T-cell (primary cell): ENCODE measurements around the gene HPS1. TPM values are rescaled to one million over a fixed set of nuclear protein-coding genes. Genes with fewer than 3 reads are reported as not detected.

Experiments
- ATAC-seq, 4 experiments: fragments of 200-7000 bp in 3 of 4; fragments of 150-1000 bp in 1 of 4; cut with Tn5 transposase; replicated peaks in 1 of 4; 1 replicate in 3 of 4; 2 replicates in 1 of 4; pipeline ENCODE4 v1.10.0; 2021; ENCODE audit warnings: moderate library complexity in 3 of 4, mild to moderate bottlenecking in 2 of 4, moderate number of reproducible peaks in 1 of 4
- CTCF ChIA-PET, 2 donors: fragments of 300-600 bp; sonication (Branson Sonifier 250); formaldehyde crosslinking; loops; one replicate each; lab custom pipeline; 2022; ENCODE audit warnings: antibody characterized with exemption in 2 of 2; lab: Charles Lee
- POLR2A ChIA-PET, 2 donors: fragments of 300-600 bp; sonication (Branson Sonifier 250); formaldehyde crosslinking; loops; one replicate each; lab custom pipeline; 2022; ENCODE audit warnings: antibody characterized with exemption in 2 of 2; lab: Charles Lee
- DNase-seq, 35 experiments: peaks; one replicate each; pipeline versions ENCODE4 v3.0.0 to v3.0.0-alpha.2; 2013 to 2023
- H3K27ac ChIP-seq: one replicate; pipeline ENCODE4 v1.5.1; 2013; ENCODE audit warnings: low read length
- H3K27me3 ChIP-seq, 2 experiments: replicated peaks in 1 of 2; 1 replicate in 1 of 2; 2 replicates in 1 of 2; pipeline versions ENCODE4 v1.6.1 to v1.7.0; 2013; ENCODE audit warnings: low read length in 1 of 2, mixed read lengths in 1 of 2; ENCODE audit not compliant: control insufficient read depth in 2 of 2, insufficient read depth in 2 of 2; ENCODE audit errors: extremely low read depth in 1 of 2
- H3K36me3 ChIP-seq, 2 donors: 1 replicate in 1 of 2; 2 replicates in 1 of 2; pipeline versions ENCODE4 v1.6.1 to v1.7.0; 2013; ENCODE audit warnings: low read length in 1 of 2; ENCODE audit not compliant: control insufficient read depth in 2 of 2, insufficient read depth in 1 of 2; ENCODE audit errors: extremely low read depth in 1 of 2
- H3K4me1 ChIP-seq, 2 experiments: 1 replicate in 1 of 2; 2 replicates in 1 of 2; pipeline versions ENCODE4 v1.6.1 to v1.7.0; 2013; ENCODE audit warnings: low read length in 2 of 2, mixed read lengths in 1 of 2; ENCODE audit not compliant: insufficient read depth in 2 of 2, control insufficient read depth in 1 of 2; ENCODE audit errors: extremely low read depth in 1 of 2
- H3K4me3 ChIP-seq, 2 donors: 1 replicate in 1 of 2; 2 replicates in 1 of 2; pipeline versions ENCODE4 v1.5.1 to v1.7.0; 2013; ENCODE audit warnings: mild to moderate bottlenecking in 2 of 2, low read length in 1 of 2, moderate library complexity in 1 of 2; ENCODE audit not compliant: control insufficient read depth in 1 of 2; ENCODE audit errors: extremely low read depth in 1 of 2
- H3K9me3 ChIP-seq: 2 replicates; pipeline ENCODE4 v1.7.0; 2013
- H3K27ac Mint-ChIP-seq, 2 donors: one replicate each; pipeline ENCODE4 v1.8.0; 2020 to 2021; ENCODE audit warnings: mild to moderate bottlenecking in 2 of 2, mixed read lengths in 2 of 2
- H3K27me3 Mint-ChIP-seq, 2 donors: one replicate each; pipeline ENCODE4 v1.8.0; 2021 to 2022; ENCODE audit warnings: mixed read lengths in 2 of 2
- H3K36me3 Mint-ChIP-seq: one replicate; pipeline ENCODE4 v1.8.0; 2021; ENCODE audit warnings: mixed read lengths
- H3K4me1 Mint-ChIP-seq, 3 donors: one replicate each; pipeline ENCODE4 v1.8.0; 2020 to 2022; ENCODE audit warnings: mixed read lengths in 3 of 3, mild to moderate bottlenecking in 1 of 3
- H3K4me3 Mint-ChIP-seq, 3 donors: one replicate each; pipeline ENCODE4 v1.8.0; 2020 to 2022; ENCODE audit warnings: mild to moderate bottlenecking in 3 of 3, mixed read lengths in 3 of 3, moderate library complexity in 3 of 3
- H3K9me3 Mint-ChIP-seq, 3 donors: one replicate each; pipeline ENCODE4 v1.8.0; 2020 to 2022; ENCODE audit warnings: mixed read lengths in 3 of 3
- WGBS: methylation state at CpG from one replicate; pipeline ENCODE4 v1.1.5; 2013; ENCODE audit warnings: missing lambda C conversion rate; ENCODE audit not compliant: insufficient coverage; 5-methylcytosine and 5-hydroxymethylcytosine counted together
- total RNA-seq, 35 experiments: library from RNA in 6 of 35; stranded (reverse) in 6 of 35; fragments of 120-200 nt in 1 of 35; gene quantifications; one replicate each; pipeline versions ENCODE4 v1.2.1 to v1.2.4 and lab custom pipeline; 2013 to 2026

Gene HPS1
- total RNA-seq, 5 donors from 2014 or later (not counting 1 experiment from before 2014, with no cell fraction given): 74.7 to 99.3 (median 92.7) TPM

- 97% methylated on average over 8 of the region's 9 CpGs for WGBS
- Histone ChIP-seq H3K4me1 (peaks cover 0 to 33% of the 10 kb centered on the region in 2 experiments), H3K36me3 (peaks cover 5 to 21% of the 10 kb centered on the region in 2 donors), H3K4me3 (no peak overlapping the region), H3K27ac (no peak overlapping the region), H3K9me3 (no peaks in the 10 kb centered on the region), H3K27me3 (no peaks in the 10 kb centered on the region)
- H3K27ac Mint-ChIP-seq: no peak overlapping the region
- no peak for ATAC-seq
- H3K9me3 Mint-ChIP-seq: no peaks in the 10 kb centered on the region
- H3K4me3 Mint-ChIP-seq: no peak overlapping the region
- no peaks in the 10 kb centered on the region for H3K27me3 Mint-ChIP-seq
- DNase-seq: no peak
- ChIA-PET POLR2A (no interaction called here), CTCF (interaction anchor here in 1 of 2 donors (1.0 kb wide), 1 partner anchor 11 kb away, joined by 3 read pairs; no protein-coding TSS in a partner anchor)
- H3K36me3 Mint-ChIP-seq: peaks cover 38% of the 10 kb centered on the region
- H3K4me1 Mint-ChIP-seq: peaks cover 5 to 14% (median 8%) of the 10 kb centered on the region in 3 donors
Measured at GRCh38 chr10:98397089-98397600, 49.6 kb downstream of the HPS1 start.

DNA sequence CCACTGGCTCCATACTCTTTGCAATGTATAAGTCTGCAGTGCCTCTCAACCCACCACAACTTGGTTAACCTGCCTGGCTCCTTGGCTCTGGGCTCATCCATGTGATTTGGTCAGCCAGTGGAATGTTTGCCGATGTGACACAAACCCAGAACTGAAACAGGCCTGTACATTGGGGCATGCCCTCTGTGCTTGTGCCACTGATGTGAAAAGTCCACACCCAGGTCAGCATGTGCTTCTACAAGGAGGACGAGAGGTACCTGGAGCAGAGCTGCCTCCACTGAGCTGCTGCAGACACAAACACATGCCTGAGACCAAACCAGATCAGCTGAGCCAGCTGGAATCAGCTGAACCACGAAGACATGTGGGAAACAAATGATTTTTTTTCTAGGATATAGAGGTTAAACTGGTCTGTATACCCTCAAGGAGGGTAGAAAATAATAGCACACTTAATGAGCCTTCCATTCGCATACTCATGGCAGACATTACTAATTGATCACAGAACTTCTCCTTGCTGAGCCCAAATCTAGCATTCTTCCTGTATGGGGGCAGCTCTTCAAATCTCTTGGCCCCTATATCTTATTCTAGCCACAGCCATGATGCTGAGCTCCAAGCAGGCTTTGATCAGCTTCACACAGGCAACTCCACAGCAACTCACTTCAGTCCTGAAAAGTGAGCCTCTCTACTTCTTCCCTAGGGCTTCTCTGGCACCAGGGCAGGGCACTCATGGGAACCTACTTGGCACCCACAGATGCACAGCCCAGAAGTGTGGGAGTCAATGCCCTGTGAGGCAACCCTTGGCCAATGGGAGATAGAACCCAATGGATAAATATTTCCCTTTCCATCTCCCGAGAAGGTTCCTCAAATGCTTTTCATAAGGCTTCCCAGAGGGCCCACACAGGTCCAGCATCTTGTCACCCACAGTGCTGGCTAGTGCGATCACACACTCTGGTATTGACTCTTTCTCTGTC lies 50.4 kb downstream of the HPS1 start:
- no peak overlapping the region for H3K27ac ChIP-seq
- WGBS: 100% methylated on average over 4 of the region's 6 CpGs
- ATAC-seq (no peak), DNase-seq (no peak)
- H3K9me3 ChIP-seq: no peaks in the 10 kb centered on the region
- no peak overlapping the region for H3K4me3 ChIP-seq
- Mint-ChIP-seq H3K4me3 (no peak overlapping the region), H3K9me3 (no peaks in the 10 kb centered on the region), H3K27ac (no peak overlapping the region), H3K27me3 (no peaks in the 10 kb centered on the region), H3K4me1 (peaks cover 11 to 22% (median 11%) of the 10 kb centered on the region in 3 donors), H3K36me3 (peaks cover 35% of the 10 kb centered on the region)
- H3K36me3 ChIP-seq: peaks cover 5 to 21% of the 10 kb centered on the region in 2 donors
- POLR2A ChIA-PET: no interaction called here
- CTCF ChIA-PET: interaction anchor here in 1 of 2 donors (1.0 kb wide), 1 partner anchor 12 kb away, joined by 3 read pairs; no protein-coding TSS in a partner anchor
- H3K27me3 ChIP-seq: no peaks in the 10 kb centered on the region
- H3K4me1 ChIP-seq: peaks cover 0 to 41% of the 10 kb centered on the region in 2 experiments

DNA sequence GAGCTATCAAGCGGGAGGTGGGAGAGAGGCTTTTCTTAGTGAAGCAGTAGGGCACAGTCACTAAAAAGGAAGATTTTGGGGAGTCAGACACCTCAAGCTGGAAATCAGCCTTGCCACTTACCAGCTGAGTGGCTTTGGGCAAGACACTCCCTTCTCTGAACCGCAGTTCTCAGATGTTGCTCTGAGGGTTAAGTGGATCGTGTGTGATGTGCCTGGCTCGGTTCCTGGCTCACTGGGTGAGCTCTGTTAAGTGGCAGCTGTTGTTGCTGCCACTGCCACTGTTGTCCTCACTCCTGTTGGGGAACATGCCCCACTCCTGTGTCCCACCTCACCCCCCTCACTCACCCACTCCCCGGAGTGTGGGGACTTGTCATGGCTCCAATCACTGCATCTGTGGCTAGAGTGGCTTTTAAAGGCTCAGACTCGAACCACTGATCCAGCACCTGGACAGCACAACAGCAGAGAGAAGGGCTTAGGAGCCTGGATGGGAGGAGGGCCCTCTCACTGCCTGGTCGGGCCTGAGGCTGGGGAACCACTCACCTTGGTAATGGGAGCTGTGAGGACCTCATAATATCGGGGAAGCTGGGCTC lies 51.8 kb downstream of the HPS1 start:
- 92% methylated on average over 7 of the region's 8 CpGs for WGBS
- no peaks in the 10 kb centered on the region for H3K9me3 Mint-ChIP-seq
- no peak overlapping the region for H3K4me3 Mint-ChIP-seq
- Histone ChIP-seq H3K4me1 (peaks cover 0 to 55% of the 10 kb centered on the region in 2 experiments), H3K27me3 (no peaks in the 10 kb centered on the region), H3K27ac (no peak overlapping the region), H3K4me3 (no peak overlapping the region), H3K9me3 (no peaks in the 10 kb centered on the region), H3K36me3 (peaks cover 5 to 21% of the 10 kb centered on the region in 2 donors)
- DNase-seq: no peak
- peaks cover 30% of the 10 kb centered on the region for H3K36me3 Mint-ChIP-seq
- no peak overlapping the region for H3K27ac Mint-ChIP-seq
- no peak for ATAC-seq
- ChIA-PET POLR2A (no interaction called here), CTCF (no interaction called here)
- H3K4me1 Mint-ChIP-seq: peaks cover 17 to 36% (median 23%) of the 10 kb centered on the region in 3 donors
- no peaks in the 10 kb centered on the region for H3K27me3 Mint-ChIP-seq

- Mint-ChIP-seq H3K9me3 (no peaks in the 10 kb centered on the region), H3K27ac (peak overlapping the region; percentile 31 to 53), H3K36me3 (peaks cover 33% of the 10 kb centered on the region), H3K4me3 (peak overlapping the region; percentile 2 to 62 (median 53)), H3K4me1 (peaks cover 22 to 40% (median 23%) of the 10 kb centered on the region in 3 donors), H3K27me3 (no peaks in the 10 kb centered on the region)
- H3K36me3 ChIP-seq: peaks cover 0 to 12% of the 10 kb centered on the region in 2 donors
- ChIA-PET POLR2A (no interaction called here), CTCF (interaction anchor here in 1 of 2 donors (1.5 kb wide), 1 partner anchor 12 kb away, joined by 3 read pairs; no protein-coding TSS in a partner anchor)
- ATAC-seq (peak in 3 of 4 experiments; percentile 49 to 75 (median 72)), DNase-seq (peak in 15 of 35 experiments; percentile 5 to 43 (median 16))
- 80% methylated on average over 6 of the region's 8 CpGs for WGBS
- no peaks in the 10 kb centered on the region for H3K27me3 ChIP-seq
- H3K4me3 ChIP-seq: no peak overlapping the region
- H3K27ac ChIP-seq: peak overlapping the region; percentile 44
- H3K9me3 ChIP-seq: no peaks in the 10 kb centered on the region
- peaks cover 0 to 51% of the 10 kb centered on the region in 2 experiments for H3K4me1 ChIP-seq
Measured at GRCh38 chr10:98391578-98391991, 55.1 kb downstream of the HPS1 start.

GRCh38 chr10:98391065-98391464 lies 55.7 kb downstream of the HPS1 start:
- ChIA-PET CTCF (interaction anchor here in 1 of 2 donors (1.5 kb wide), 1 partner anchor 12 kb away, joined by 3 read pairs; no protein-coding TSS in a partner anchor), POLR2A (no interaction called here)
- Histone ChIP-seq H3K4me3 (peak overlapping the region in 1 of 2 donors; percentile 5), H3K36me3 (peaks cover 0 to 10% of the 10 kb centered on the region in 2 donors), H3K27me3 (no peaks in the 10 kb centered on the region), H3K9me3 (no peaks in the 10 kb centered on the region), H3K4me1 (peaks cover 0 to 51% of the 10 kb centered on the region in 2 experiments), H3K27ac (peak overlapping the region; percentile 44)
- Mint-ChIP-seq H3K27ac (peak overlapping the region; percentile 31 to 53), H3K27me3 (no peaks in the 10 kb centered on the region), H3K9me3 (no peaks in the 10 kb centered on the region), H3K36me3 (peaks cover 30% of the 10 kb centered on the region), H3K4me1 (peaks cover 22 to 40% (median 23%) of the 10 kb centered on the region in 3 donors), H3K4me3 (peak overlapping the region; percentile 2 to 62 (median 53))
- DNase-seq (peak in 1 of 35 experiments; percentile 18), ATAC-seq (peak in 1 of 4 experiments; percentile 43)
- 7% methylated on average over 7 of the region's 7 CpGs for WGBS

DNA sequence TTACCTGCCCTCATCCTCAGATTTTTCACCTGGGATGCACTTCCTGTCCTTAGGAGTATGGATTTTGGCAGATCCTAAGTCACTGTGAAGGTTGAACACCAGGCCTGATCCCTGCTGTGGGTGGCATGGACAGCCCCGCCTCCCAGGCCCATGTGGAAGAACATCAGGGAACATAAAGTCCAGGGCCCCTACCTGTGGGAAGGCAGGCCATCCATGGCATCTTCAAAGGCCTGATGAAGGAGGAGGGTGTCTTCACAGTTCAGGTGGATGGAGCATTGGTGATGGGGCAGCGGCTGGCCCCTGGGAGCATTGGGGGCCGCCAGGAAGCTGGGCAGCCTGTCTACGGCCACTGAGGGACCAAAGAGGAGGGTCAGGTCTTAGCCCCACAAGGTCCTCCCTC lies 56.3 kb downstream of the HPS1 start:
- Mint-ChIP-seq H3K9me3 (no peaks in the 10 kb centered on the region), H3K4me3 (peak overlapping the region in 2 of 3 donors; percentile 13 to 26), H3K27me3 (no peaks in the 10 kb centered on the region), H3K4me1 (peaks cover 22 to 40% (median 23%) of the 10 kb centered on the region in 3 donors), H3K27ac (no peak overlapping the region), H3K36me3 (peaks cover 32% of the 10 kb centered on the region)
- no peak for ATAC-seq
- ChIA-PET CTCF (no interaction called here), POLR2A (no interaction called here)
- Histone ChIP-seq H3K4me3 (no peak overlapping the region), H3K4me1 (peaks cover 0 to 50% of the 10 kb centered on the region in 2 experiments), H3K27ac (no peak overlapping the region), H3K9me3 (no peaks in the 10 kb centered on the region), H3K36me3 (peaks cover 0 to 10% of the 10 kb centered on the region in 2 donors), H3K27me3 (no peaks in the 10 kb centered on the region)
- 83% methylated on average over 1 of the region's 4 CpGs for WGBS
- DNase-seq: no peak
